GM12874 (cell line): ENCODE measurements around the gene CRY1.

ENCODE experiments used
- CTCF ChIP-seq: IDR thresholded peaks from 2 replicates; pipeline ENCODE4 v1.5.1; 2011; ENCODE audit warnings: low read depth, mild to moderate bottlenecking, control low read depth, low read length, moderate library complexity; ENCODE audit not compliant: insufficient read depth

Gene CRY1

GRCh38 chr12:106964526-106964925 is 128.8 kb downstream of the CRY1 start:
- no peak for TF ChIP-seq CTCF

- no peak for TF ChIP-seq CTCF
These were observed 131.1 kb downstream of the CRY1 start for GRCh38 chr12:106962286-106962685.

GRCh38 chr12:106960443-106960842 is 132.9 kb downstream of the CRY1 start:
- TF ChIP-seq CTCF, result no peak

- TF ChIP-seq CTCF, result no peak
These were observed 135.8 kb downstream of the CRY1 start for GRCh38 chr12:106957583-106957982.

DNA sequence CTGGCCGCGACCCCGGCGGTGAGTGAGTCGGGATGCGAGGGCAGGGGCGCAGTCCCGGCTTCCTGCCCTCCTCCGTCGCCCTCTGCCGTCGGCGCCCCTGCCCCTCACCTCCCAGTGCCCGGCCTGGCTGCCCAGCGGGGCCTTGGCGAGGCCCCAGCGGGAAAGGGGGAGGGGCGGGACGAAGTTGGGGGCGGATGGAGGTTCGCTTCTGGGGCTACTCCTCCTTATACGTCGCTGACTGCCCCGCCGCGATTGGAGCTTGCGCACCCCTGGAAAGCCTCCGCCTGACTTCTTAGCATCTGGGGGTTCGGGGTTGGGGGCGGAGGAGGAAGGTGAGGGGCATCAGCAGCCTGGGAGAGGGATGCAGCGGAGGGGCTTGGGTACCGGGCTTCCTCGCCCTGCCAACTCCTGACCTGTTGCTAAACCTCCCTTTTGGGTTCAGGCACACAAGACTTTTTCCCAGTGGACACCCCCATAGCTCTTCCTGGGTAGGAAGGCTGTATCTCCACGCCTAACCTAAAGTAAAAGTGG is 137.2 kb downstream of the CRY1 start:
- TF ChIP-seq CTCF, result peak; percentile 14; the same call in 1 of the 2 replicates

GRCh38 chr12:106955377-106956047 is 137.8 kb downstream of the CRY1 start, which contains the start of gene TMEM263:
Gene TMEM263, plus strand, starts transcription at chr12:106955907. Its CDS starts 11,210 bp downstream, at chr12:106967117.
- no peak for TF ChIP-seq CTCF

DNA sequence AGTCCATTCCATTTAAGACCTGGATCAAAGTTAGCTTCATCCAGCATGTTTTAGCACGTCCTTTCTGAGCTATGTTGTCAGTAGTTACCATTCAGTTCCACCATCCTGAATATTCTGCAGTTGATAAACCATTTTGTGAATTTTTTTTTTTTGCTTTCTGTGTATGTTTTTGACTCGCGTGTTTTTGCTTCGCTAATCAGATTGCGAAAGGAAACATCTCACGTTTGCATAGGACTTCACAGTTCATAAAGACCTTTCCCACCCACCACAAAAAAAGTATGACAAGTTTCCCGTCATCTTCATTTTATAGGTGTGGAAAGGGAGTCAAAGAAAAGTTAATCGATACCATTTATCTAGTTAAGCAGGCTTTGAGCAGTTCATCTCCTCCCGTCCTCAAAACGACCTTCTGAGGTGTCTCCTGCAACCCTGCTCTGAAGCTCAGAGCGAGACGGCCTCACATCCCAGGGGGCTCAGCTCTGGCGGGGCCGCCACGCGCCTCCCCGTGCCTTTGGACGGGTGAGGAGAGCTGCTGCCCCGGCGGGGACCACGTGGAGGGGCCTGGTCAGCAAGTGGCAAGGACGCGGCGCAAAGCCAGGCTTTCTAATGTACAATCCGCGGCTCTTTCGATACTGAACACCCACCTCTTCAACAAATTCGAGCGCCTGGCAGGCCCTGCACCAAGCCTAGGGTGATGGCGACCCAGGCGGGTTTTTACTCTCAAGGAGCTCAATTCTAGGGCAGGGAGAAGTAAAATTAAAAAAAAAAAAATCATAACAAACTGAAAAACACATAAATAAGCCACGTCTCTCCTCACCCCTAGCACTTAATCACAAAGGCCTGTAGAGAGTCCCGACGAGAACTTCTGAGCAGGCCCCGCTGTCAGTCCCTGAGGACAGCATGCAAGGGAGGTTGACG is 138.6 kb downstream of the CRY1 start:
- TF ChIP-seq CTCF, result no peak
